B cell (primary cell): Measurements from ENCODE around the gene TLK2.

Source experiments
- EZH2 ChIP-seq: IDR thresholded peaks from 2 replicates; pipeline ENCODE4 v1.6.1; 2012; ENCODE audit warnings: borderline replicate concordance, low read depth, mild to moderate bottlenecking, moderate library complexity, low read length; ENCODE audit not compliant: insufficient read depth, poor library complexity, severe bottlenecking
- TF ChIP-seq, protein P1 (sequence below): fragments of 200-600 bp; IDR thresholded peaks from one replicate; pipeline ENCODE4 v1.8.0; 2022; ENCODE audit warnings: antibody characterized with exemption, mild to moderate bottlenecking

DNA sequence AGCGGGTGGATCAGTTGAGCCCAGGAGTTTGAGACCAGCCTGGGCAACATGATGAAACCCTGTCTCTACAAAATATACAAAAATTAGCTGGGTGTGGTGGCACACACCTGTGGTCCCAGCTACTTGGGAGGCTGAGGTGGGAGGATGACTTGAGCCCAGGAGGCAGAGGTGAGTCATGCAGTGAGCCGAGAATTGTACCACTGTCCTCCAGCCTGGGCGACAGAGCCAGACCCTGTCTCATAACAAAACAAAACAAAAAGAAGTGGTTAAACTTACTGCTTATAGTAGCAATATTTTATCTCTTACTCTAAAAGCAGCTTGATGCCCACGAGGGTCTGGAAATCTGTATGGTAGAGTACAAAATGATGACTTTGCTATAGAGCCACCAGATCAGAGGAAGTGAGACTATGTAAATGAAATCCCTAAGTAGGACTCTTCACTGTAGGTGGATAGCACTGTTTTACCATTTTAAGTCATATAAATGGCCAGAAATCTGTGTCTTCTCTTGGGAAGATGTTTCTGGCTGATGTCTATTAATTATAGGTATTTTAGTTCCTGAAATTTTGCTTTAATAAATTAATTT, 88.5 kb downstream of the TLK2 start:
- no peak for TF ChIP-seq EZH2
- TF ChIP-seq, protein P1, sequence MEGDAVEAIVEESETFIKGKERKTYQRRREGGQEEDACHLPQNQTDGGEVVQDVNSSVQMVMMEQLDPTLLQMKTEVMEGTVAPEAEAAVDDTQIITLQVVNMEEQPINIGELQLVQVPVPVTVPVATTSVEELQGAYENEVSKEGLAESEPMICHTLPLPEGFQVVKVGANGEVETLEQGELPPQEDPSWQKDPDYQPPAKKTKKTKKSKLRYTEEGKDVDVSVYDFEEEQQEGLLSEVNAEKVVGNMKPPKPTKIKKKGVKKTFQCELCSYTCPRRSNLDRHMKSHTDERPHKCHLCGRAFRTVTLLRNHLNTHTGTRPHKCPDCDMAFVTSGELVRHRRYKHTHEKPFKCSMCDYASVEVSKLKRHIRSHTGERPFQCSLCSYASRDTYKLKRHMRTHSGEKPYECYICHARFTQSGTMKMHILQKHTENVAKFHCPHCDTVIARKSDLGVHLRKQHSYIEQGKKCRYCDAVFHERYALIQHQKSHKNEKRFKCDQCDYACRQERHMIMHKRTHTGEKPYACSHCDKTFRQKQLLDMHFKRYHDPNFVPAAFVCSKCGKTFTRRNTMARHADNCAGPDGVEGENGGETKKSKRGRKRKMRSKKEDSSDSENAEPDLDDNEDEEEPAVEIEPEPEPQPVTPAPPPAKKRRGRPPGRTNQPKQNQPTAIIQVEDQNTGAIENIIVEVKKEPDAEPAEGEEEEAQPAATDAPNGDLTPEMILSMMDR = no peak
